ENCODE data around the gene WNT8B.

Gene WNT8B

GRCh38 chr10:100446130-100446761 is 16.6 kb upstream of the WNT8B start:
- ATAC-seq: no peak
- no peak for TF ChIP-seq CREB5 (CRISPR knock-in tag; IDR thresholded peaks at IDR 0.05; ENCODE audit: low read depth)
- no peak for TF ChIP-seq BACH2 (CRISPR knock-in tag; IDR thresholded peaks at IDR 0.05; ENCODE audit: borderline replicate concordance)
- TF ChIP-seq TCF4 (CRISPR knock-in tag; IDR thresholded peaks at IDR 0.05; ENCODE audit: borderline replicate concordance): no peak
- TF ChIP-seq, protein P1, sequence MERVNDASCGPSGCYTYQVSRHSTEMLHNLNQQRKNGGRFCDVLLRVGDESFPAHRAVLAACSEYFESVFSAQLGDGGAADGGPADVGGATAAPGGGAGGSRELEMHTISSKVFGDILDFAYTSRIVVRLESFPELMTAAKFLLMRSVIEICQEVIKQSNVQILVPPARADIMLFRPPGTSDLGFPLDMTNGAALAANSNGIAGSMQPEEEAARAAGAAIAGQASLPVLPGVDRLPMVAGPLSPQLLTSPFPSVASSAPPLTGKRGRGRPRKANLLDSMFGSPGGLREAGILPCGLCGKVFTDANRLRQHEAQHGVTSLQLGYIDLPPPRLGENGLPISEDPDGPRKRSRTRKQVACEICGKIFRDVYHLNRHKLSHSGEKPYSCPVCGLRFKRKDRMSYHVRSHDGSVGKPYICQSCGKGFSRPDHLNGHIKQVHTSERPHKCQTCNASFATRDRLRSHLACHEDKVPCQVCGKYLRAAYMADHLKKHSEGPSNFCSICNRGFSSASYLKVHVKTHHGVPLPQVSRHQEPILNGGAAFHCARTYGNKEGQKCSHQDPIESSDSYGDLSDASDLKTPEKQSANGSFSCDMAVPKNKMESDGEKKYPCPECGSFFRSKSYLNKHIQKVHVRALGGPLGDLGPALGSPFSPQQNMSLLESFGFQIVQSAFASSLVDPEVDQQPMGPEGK (CRISPR knock-in tag; IDR thresholded peaks at IDR 0.05; ENCODE audit: borderline replicate concordance): no peak
- no peak for TF ChIP-seq ZFP30 (CRISPR knock-in tag; IDR thresholded peaks at IDR 0.05)
- TF ChIP-seq ZNF8 (CRISPR knock-in tag; IDR thresholded peaks at IDR 0.05): no peak
- TF ChIP-seq ISL1 (CRISPR knock-in tag; IDR thresholded peaks at IDR 0.05): no peak
- TF ChIP-seq SNAI2 (CRISPR knock-in tag; IDR thresholded peaks at IDR 0.05): no peak
- no peak for TF ChIP-seq GLIS3 (CRISPR knock-in tag; IDR thresholded peaks at IDR 0.05)
- no peak for TF ChIP-seq ZC3H10 (CRISPR knock-in tag; IDR thresholded peaks at IDR 0.05)
- TF ChIP-seq RARB (CRISPR knock-in tag; IDR thresholded peaks at IDR 0.05): no peak
- no peak for TF ChIP-seq OSR1 (CRISPR knock-in tag; IDR thresholded peaks at IDR 0.05)
- TF ChIP-seq TSHZ2 (CRISPR knock-in tag; IDR thresholded peaks at IDR 0.05): no peak
- TF ChIP-seq, protein P2, sequence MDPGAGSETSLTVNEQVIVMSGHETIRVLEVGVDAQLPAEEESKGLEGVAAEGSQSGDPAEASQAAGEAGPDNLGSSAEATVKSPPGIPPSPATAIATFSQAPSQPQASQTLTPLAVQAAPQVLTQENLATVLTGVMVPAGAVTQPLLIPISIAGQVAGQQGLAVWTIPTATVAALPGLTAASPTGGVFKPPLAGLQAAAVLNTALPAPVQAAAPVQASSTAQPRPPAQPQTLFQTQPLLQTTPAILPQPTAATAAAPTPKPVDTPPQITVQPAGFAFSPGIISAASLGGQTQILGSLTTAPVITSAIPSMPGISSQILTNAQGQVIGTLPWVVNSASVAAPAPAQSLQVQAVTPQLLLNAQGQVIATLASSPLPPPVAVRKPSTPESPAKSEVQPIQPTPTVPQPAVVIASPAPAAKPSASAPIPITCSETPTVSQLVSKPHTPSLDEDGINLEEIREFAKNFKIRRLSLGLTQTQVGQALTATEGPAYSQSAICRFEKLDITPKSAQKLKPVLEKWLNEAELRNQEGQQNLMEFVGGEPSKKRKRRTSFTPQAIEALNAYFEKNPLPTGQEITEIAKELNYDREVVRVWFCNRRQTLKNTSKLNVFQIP (CRISPR knock-in tag; IDR thresholded peaks at IDR 0.05; ENCODE audit: borderline replicate concordance, low read depth): no peak
- TF ChIP-seq ZNF70 (CRISPR knock-in tag; IDR thresholded peaks at IDR 0.05): no peak
- TF ChIP-seq, protein P3, sequence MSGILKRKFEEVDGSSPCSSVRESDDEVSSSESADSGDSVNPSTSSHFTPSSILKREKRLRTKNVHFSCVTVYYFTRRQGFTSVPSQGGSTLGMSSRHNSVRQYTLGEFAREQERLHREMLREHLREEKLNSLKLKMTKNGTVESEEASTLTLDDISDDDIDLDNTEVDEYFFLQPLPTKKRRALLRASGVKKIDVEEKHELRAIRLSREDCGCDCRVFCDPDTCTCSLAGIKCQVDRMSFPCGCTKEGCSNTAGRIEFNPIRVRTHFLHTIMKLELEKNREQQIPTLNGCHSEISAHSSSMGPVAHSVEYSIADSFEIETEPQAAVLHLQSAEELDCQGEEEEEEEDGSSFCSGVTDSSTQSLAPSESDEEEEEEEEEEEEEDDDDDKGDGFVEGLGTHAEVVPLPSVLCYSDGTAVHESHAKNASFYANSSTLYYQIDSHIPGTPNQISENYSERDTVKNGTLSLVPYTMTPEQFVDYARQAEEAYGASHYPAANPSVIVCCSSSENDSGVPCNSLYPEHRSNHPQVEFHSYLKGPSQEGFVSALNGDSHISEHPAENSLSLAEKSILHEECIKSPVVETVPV (CRISPR knock-in tag; IDR thresholded peaks at IDR 0.05): no peak
- TF ChIP-seq ESRRG (CRISPR knock-in tag; IDR thresholded peaks at IDR 0.05): no peak
- no peak for TF ChIP-seq ZFP3 (CRISPR knock-in tag; IDR thresholded peaks at IDR 0.05)
- no peak for TF ChIP-seq TOX (CRISPR knock-in tag; IDR thresholded peaks at IDR 0.05; ENCODE audit: borderline replicate concordance)
- no peak for TF ChIP-seq ARNTL (CRISPR knock-in tag; IDR thresholded peaks at IDR 0.05; ENCODE audit: borderline replicate concordance, low read depth)

- TF ChIP-seq RARB (CRISPR knock-in tag; IDR thresholded peaks at IDR 0.05) (no peak), TSHZ2 (CRISPR knock-in tag; IDR thresholded peaks at IDR 0.05) (no peak), TOX (CRISPR knock-in tag; IDR thresholded peaks at IDR 0.05; ENCODE audit: borderline replicate concordance) (no peak), TCF4 (CRISPR knock-in tag; IDR thresholded peaks at IDR 0.05; ENCODE audit: borderline replicate concordance) (no peak), SNAI2 (CRISPR knock-in tag; IDR thresholded peaks at IDR 0.05) (no peak), ZNF565 (CRISPR knock-in tag; conservative IDR thresholded peaks at IDR 0.05; ENCODE audit: low read depth) (no peak), PPARA (CRISPR knock-in tag; IDR thresholded peaks at IDR 0.05; ENCODE audit: borderline replicate concordance) (no peak), OSR1 (CRISPR knock-in tag; IDR thresholded peaks at IDR 0.05) (no peak), GLIS3 (CRISPR knock-in tag; IDR thresholded peaks at IDR 0.05) (no peak)
- TF ChIP-seq, protein P3 (CRISPR knock-in tag; IDR thresholded peaks at IDR 0.05): no peak
- no peak for ATAC-seq
These were observed 15.1 kb upstream of the WNT8B start for GRCh38 chr10:100447663-100448062.
